K562 (cell line): ENCODE measurements around the gene CACNA2D4.

ENCODE experiments used
- CHD1 ChIP-seq: fragments of 200-600 bp; sonication (generic); IDR thresholded peaks from one replicate; pipeline ENCODE4 v1.6.1; 2012; ENCODE audit warnings: mild to moderate bottlenecking, moderate library complexity, low read length, inconsistent platforms
- ETS2 ChIP-seq: IDR thresholded peaks from 2 replicates; pipeline ENCODE4 v1.6.1; 2016; ENCODE audit warnings: borderline replicate concordance, missing genetic modification characterization, mild to moderate bottlenecking, moderate library complexity, missing compliant biosample characterization; ENCODE audit not compliant: poor library complexity, severe bottlenecking
- KLF6 ChIP-seq: fragments of 250-450 bp; sonication (Bioruptor Pico); IDR thresholded peaks from 2 replicates; pipeline ENCODE4 v1.4.0; 2020; ENCODE audit warnings: mild to moderate bottlenecking, moderate library complexity, borderline replicate concordance
- RAD21 ChIP-seq, 2 experiments: fragments of 250-450 bp in 1 of 2; fragments of 450-650 bp in 1 of 2; sonication (Bioruptor Pico) in 1 of 2; formaldehyde crosslinking in 1 of 2; IDR thresholded peaks in 1 of 2; conservative IDR thresholded peaks in 1 of 2; 2 replicates each; pipeline versions ENCODE4 v1.4.0 to v1.8.0; 2020 to 2022; ENCODE audit warnings: mild to moderate bottlenecking in 2 of 2, moderate library complexity in 1 of 2
- ZFX ChIP-seq: sonication (generic); formaldehyde crosslinking; IDR thresholded peaks from 2 replicates; pipeline ENCODE4 v1.8.0; 2022; ENCODE audit warnings: mild to moderate bottlenecking, missing genetic modification reagents, moderate library complexity
- ZNF175 ChIP-seq: fragments of 200-800 bp; sonication (Bioruptor generic); IDR thresholded peaks from 2 replicates; pipeline ENCODE4 v1.6.1; 2016; ENCODE audit warnings: low read depth, mild to moderate bottlenecking, missing genetic modification characterization, missing compliant biosample characterization
- TF ChIP-seq, protein P1 (sequence below): sonication (generic); formaldehyde crosslinking; IDR thresholded peaks from 2 replicates; pipeline ENCODE4 v1.8.1; 2023; ENCODE audit warnings: mild to moderate bottlenecking, missing genetic modification reagents

DNA sequence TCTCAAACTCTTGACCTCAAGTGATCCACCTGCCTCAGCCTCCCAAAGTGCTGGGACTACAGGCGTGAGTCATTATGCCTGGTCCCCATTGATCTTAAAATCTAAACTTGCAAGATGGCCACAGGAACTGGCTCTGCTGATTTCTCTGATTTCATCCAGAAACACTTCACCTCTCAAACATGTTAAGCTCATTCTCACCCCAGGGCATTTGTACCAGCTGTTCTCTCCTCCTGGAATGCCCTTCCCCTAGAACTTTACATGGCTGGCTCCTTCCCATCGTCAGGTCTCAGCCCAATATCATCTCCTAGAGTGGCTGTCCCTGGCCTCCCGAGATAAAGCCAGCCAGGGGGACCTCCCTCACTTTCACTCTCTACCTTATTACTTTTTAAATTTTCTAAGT, 103.3 kb downstream of the CACNA2D4 start:
- TF ChIP-seq ETS2 (no peak), KLF6 (CRISPR knock-in tag) (no peak), CHD1 (no peak), RAD21 (CRISPR knock-in tag; conservative IDR thresholded peaks at IDR 0.05 in 1 of 2, IDR thresholded peaks at IDR 0.05 in 1 of 2) (no peak), ZNF175 (CRISPR knock-in tag) (no peak), ZFX (CRISPR knock-in tag) (no peak)
- TF ChIP-seq, protein P1, sequence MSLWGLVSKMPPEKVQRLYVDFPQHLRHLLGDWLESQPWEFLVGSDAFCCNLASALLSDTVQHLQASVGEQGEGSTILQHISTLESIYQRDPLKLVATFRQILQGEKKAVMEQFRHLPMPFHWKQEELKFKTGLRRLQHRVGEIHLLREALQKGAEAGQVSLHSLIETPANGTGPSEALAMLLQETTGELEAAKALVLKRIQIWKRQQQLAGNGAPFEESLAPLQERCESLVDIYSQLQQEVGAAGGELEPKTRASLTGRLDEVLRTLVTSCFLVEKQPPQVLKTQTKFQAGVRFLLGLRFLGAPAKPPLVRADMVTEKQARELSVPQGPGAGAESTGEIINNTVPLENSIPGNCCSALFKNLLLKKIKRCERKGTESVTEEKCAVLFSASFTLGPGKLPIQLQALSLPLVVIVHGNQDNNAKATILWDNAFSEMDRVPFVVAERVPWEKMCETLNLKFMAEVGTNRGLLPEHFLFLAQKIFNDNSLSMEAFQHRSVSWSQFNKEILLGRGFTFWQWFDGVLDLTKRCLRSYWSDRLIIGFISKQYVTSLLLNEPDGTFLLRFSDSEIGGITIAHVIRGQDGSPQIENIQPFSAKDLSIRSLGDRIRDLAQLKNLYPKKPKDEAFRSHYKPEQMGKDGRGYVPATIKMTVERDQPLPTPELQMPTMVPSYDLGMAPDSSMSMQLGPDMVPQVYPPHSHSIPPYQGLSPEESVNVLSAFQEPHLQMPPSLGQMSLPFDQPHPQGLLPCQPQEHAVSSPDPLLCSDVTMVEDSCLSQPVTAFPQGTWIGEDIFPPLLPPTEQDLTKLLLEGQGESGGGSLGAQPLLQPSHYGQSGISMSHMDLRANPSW (CRISPR knock-in tag), result no peak
